OCI-LY3 (cell line): Measurements from ENCODE around the gene CECR2.

Source experiments
- CTCF ChIP-seq: fragments of 200-600, 300-600 bp; sonication (generic); IDR thresholded peaks from 2 replicates; pipeline ENCODE4 v1.5.1; 2014; ENCODE audit warnings: antibody characterized with exemption, low read length, low read depth
- EZH2phosphoT487 ChIP-seq: fragments of 200-600 bp; shearing (Covaris generic); IDR thresholded peaks from 2 replicates; pipeline ENCODE4 v1.6.1; 2018; ENCODE audit warnings: antibody characterized with exemption, mixed run types, low read depth

GRCh38 chr22:17343766-17344165 is 25.5 kb upstream of the CECR2 start:
- TF ChIP-seq CTCF = no peak
- no peak for TF ChIP-seq EZH2phosphoT487
